Progenitor cell of endocrine pancreas (in vitro differentiated cells): Measurements from ENCODE around the gene KCNK7. TPM values are rescaled to one million over a fixed set of nuclear protein-coding genes. Genes with fewer than 3 reads are reported as not detected.

Experiments used
- DNase-seq: peaks from one replicate; pipeline ENCODE4 v3.0.0; 2021; ENCODE audit warnings: low spot score; ENCODE audit not compliant: unreplicated experiment
- H3K27ac Mint-ChIP-seq: 2 replicates; pipeline ENCODE4 v1.8.0; 2021; ENCODE audit warnings: mild to moderate bottlenecking, moderate library complexity, mixed read lengths
- H3K27me3 Mint-ChIP-seq: 2 replicates; pipeline ENCODE4 v1.8.0; 2021; ENCODE audit warnings: mixed read lengths
- H3K36me3 Mint-ChIP-seq: 2 replicates; pipeline ENCODE4 v1.8.0; 2022; ENCODE audit warnings: mixed read lengths; ENCODE audit not compliant: insufficient read depth
- H3K4me1 Mint-ChIP-seq: 2 replicates; pipeline ENCODE4 v1.8.0; 2021; ENCODE audit warnings: low read depth, mixed read lengths
- H3K4me3 Mint-ChIP-seq: 2 replicates; pipeline ENCODE4 v1.8.0; 2021; ENCODE audit warnings: low read depth, mild to moderate bottlenecking, moderate library complexity, mixed read lengths
- H3K9me3 Mint-ChIP-seq: 2 replicates; pipeline ENCODE4 v1.8.0; 2021; ENCODE audit warnings: low read depth, mixed read lengths
- CTCF ChIP-seq: fragments of 200-600 bp; sonication (generic); IDR thresholded peaks from one replicate; pipeline ENCODE4 v1.5.0; 2021; ENCODE audit warnings: antibody characterized with exemption, mild to moderate bottlenecking; ENCODE audit not compliant: unreplicated experiment
- total RNA-seq: library from RNA; stranded (reverse); gene quantifications from 2 replicates; pipeline ENCODE4 v1.2.1, GENCODE V29; 2021

KCNK7 gene
- total RNA-seq, 1 donor from 2014 or later = 1.7 TPM

DNA sequence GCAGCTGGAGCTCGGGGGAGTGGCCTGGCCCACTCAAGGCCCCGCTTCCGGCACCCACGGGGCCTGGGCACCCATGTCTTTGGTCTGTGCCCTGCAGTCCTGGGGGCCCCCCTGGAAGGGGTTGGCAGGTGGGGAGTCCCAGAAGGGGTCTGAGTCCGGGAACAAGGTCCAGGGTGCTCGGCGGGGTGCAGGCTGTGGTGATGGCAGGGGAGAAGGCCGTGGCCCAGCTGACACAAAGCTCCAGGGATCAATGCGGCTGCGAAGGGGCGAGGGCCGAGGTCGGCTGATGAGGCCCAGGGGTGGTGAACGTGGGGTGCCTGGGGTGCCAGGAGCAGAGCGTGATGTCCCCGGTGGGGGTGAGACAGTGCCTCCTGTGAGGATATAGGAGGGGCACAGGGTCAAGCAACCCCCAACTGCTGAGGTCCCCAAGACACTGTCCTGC, 2.7 kb upstream of the KCNK7 start:
- no peak overlapping the region for H3K4me3 Mint-ChIP-seq
- peaks cover 13% of the 10 kb centered on the region for H3K27me3 Mint-ChIP-seq
- peaks cover 3% of the 10 kb centered on the region for H3K36me3 Mint-ChIP-seq
- TF ChIP-seq CTCF = no peak
- no peaks in the 10 kb centered on the region for H3K9me3 Mint-ChIP-seq
- H3K4me1 Mint-ChIP-seq = no peaks in the 10 kb centered on the region
- no peak for DNase-seq
- no peak overlapping the region for H3K27ac Mint-ChIP-seq

DNA sequence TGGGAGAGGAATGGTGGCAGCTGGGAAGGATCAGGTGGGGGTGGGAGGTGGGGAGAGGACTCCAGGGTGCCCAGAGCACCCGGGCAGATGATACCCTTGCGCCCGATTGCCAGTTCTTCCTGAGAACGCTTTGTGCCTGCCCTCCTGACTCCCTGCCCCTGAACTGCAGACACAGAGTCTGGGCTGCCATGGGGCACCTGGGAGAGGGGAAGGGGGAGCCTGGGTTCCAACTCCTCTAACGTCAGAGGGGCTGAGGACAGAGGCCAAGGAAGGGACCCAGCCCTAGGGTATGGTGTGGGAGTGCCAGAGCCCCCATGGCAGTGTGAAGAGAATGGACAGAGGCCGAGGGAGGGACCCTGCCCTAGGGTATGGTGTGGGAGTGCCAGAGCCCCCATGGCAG, 920 bp upstream of the KCNK7 start:
- Mint-ChIP-seq H3K9me3 (no peaks in the 10 kb centered on the region), H3K36me3 (peaks cover 2% of the 10 kb centered on the region), H3K4me3 (no peak overlapping the region), H3K4me1 (no peaks in the 10 kb centered on the region), H3K27me3 (peaks cover 25% of the 10 kb centered on the region), H3K27ac (no peak overlapping the region)
- no peak for DNase-seq
- TF ChIP-seq CTCF = no peak

GRCh38 chr11:65595131-65595530, 469 bp downstream of the KCNK7 start:
- DNase-seq = no peak
- TF ChIP-seq CTCF = no peak
- no peak overlapping the region for H3K4me3 Mint-ChIP-seq
- H3K27ac Mint-ChIP-seq = no peak overlapping the region
- H3K36me3 Mint-ChIP-seq = peaks cover 4% of the 10 kb centered on the region
- peaks cover 36% of the 10 kb centered on the region for H3K27me3 Mint-ChIP-seq
- H3K9me3 Mint-ChIP-seq = no peaks in the 10 kb centered on the region
- no peaks in the 10 kb centered on the region for H3K4me1 Mint-ChIP-seq

- DNase-seq = no peak
- no peak overlapping the region for H3K4me3 Mint-ChIP-seq
Measured at GRCh38 chr11:65593518-65594414, 1.8 kb downstream of the KCNK7 start.

More at GRCh38 chr11:65593518-65594414, 1.8 kb downstream of the KCNK7 start:
- Mint-ChIP-seq H3K27me3 (peaks cover 44% of the 10 kb centered on the region), H3K27ac (no peak overlapping the region), H3K36me3 (peaks cover 4% of the 10 kb centered on the region), H3K4me1 (no peaks in the 10 kb centered on the region), H3K9me3 (no peaks in the 10 kb centered on the region)
- TF ChIP-seq CTCF = peak; percentile 56
